CD4-positive, alpha-beta T cell treated with Interleukin-4 for 1 hour (primary cell): ENCODE results near the gene ITGA2B.
A peak's percentile ranks its signal among the peaks of the same experiment; 100 is the strongest.
"Not testable (repeated sequence)": the region's sequence is repeated elsewhere in the genome, so short reads cannot be mapped to it uniquely, and the experiment has no call there.

Source experiments
- DNase-seq, 2 donors: peaks; one replicate each; pipeline ENCODE4 v3.0.0-alpha.2; 2020 to 2022

Gene ITGA2B

GRCh38 chr17:44329516-44329915, 59.9 kb downstream of the ITGA2B start:
- not testable (repeated sequence) for DNase-seq

- DNase-seq: no peak
These were observed 61.6 kb downstream of the ITGA2B start for GRCh38 chr17:44327715-44328449.

- peak; percentile 96 for DNase-seq
These were observed 62.5 kb downstream of the ITGA2B start for GRCh38 chr17:44326861-44327444.

GRCh38 chr17:44324571-44325275, 64.7 kb downstream of the ITGA2B start, which contains the start of gene SLC25A39:
TSS of gene SLC25A39 (minus strand) at chr17:44324823. CDS start at chr17:44323562, 1,261 bp downstream.
- DNase-seq: peak; percentile 94 to 96

GRCh38 chr17:44324092-44324570, 65.3 kb downstream of the ITGA2B start:
- DNase-seq: no peak

GRCh38 chr17:44323359-44324091, 65.9 kb downstream of the ITGA2B start:
- DNase-seq: no peak

- no peak for DNase-seq
These were observed 67.1 kb downstream of the ITGA2B start for GRCh38 chr17:44322236-44322895.
